Esophagus squamous epithelium (tissue), 5 donors: ENCODE measurements around the gene TMEM135. TPM values are rescaled to one million over a fixed set of nuclear protein-coding genes. Genes with fewer than 3 reads are reported as not detected.
A peak's percentile ranks its signal among the peaks of the same experiment; 100 is the strongest.

Experiments used
- DNase-seq: peaks from one replicate; lab custom pipeline; 2025; lab: John Stamatoyannopoulos, UW
- H3K27ac ChIP-seq, 4 donors: fragments of 200-600 bp; sonication (generic); one replicate each; pipeline ENCODE4 v1.5.1; 2016 to 2019; ENCODE audit warnings: mild to moderate bottlenecking in 1 of 4
- H3K27me3 ChIP-seq, 4 donors: fragments of 200-600 bp; sonication (generic); 1 replicate in 3 of 4; 2 replicates in 1 of 4; pipeline versions ENCODE4 v1.5.1 to v1.6.0; 2017 to 2021; ENCODE audit warnings: antibody characterized with exemption in 1 of 4
- H3K36me3 ChIP-seq, 3 donors: fragments of 200-600 bp; sonication (generic); one replicate each; pipeline ENCODE4 v1.5.1; 2016 to 2019
- H3K4me1 ChIP-seq, 3 donors: fragments of 200-600 bp; sonication (generic); one replicate each; pipeline ENCODE4 v1.5.1; 2017 to 2019
- H3K4me3 ChIP-seq, 4 donors: fragments of 200-600 bp; sonication (generic); 1 replicate in 3 of 4; 2 replicates in 1 of 4; pipeline ENCODE4 v1.5.1; 2016 to 2019; ENCODE audit warnings: mild to moderate bottlenecking in 2 of 4, moderate library complexity in 1 of 4
- H3K9me3 ChIP-seq, 3 donors: fragments of 200-600 bp; sonication (generic); one replicate each; pipeline ENCODE4 v1.5.1; 2016 to 2019
- CTCF ChIP-seq, 6 experiments: fragments of 450-650 bp in 4 of 6; fragments of 200-600 bp in 2 of 6; sonication (generic) in 2 of 6; IDR thresholded peaks; one replicate each; pipeline ENCODE4 v1.5.1; 2016 to 2019; ENCODE audit warnings: antibody characterized with exemption in 6 of 6, mild to moderate bottlenecking in 4 of 6, moderate library complexity in 4 of 6
- POLR2A ChIP-seq, 4 donors: fragments of 450-650 bp; IDR thresholded peaks; one replicate each; pipeline ENCODE4 v1.6.1; 2017; ENCODE audit warnings: antibody characterized with exemption in 4 of 4, mild to moderate bottlenecking in 4 of 4, moderate library complexity in 3 of 4
- WGBS, 2 donors: methylation state at CpG; one replicate each; pipeline ENCODE4 v1.1.5; 2018; 5-methylcytosine and 5-hydroxymethylcytosine counted together
- intact Hi-C: fragments of 100-400 bp; cut with DNase I; formaldehyde crosslinking; loops from one replicate; pipeline ENCODE4 v1.15.0; 2022
- total RNA-seq, 4 donors: library from RNA; depleted of rRNA; stranded (reverse); fragments of >200 nt; gene quantifications; one replicate each; pipeline ENCODE4 v1.1.0, GENCODE V29; 2016
- donor health status: DM: yes; HTN: yes; CAD: no.

TMEM135 gene
- total RNA-seq, 4 donors from 2014 or later = 4.5 to 12.0 (median 9.8) TPM

- intact Hi-C loops = no loop called here
- H3K4me1 ChIP-seq = peaks cover 0 to 39% (median 16%) of the 10 kb centered on the region in 3 donors
These were observed 672 bp downstream of the TMEM135 start for GRCh38 chr11:87038235-87038977.

GRCh38 chr11:87039371-87039770, 1.6 kb downstream of the TMEM135 start:
- H3K36me3 ChIP-seq = peaks cover 0 to 9% (median 0%) of the 10 kb centered on the region in 3 donors
- no peak overlapping the region for H3K27ac ChIP-seq
- H3K9me3 ChIP-seq = no peaks in the 10 kb centered on the region
- TF ChIP-seq CTCF (IDR thresholded peaks at IDR 0.05) (no peak), POLR2A (IDR thresholded peaks at IDR 0.05) (no peak)
- no peak for DNase-seq
- WGBS, 2 donors = 49 to 59% methylated on average over 3 of the region's 3 CpGs
- intact Hi-C loops = no loop called here
- H3K27me3 ChIP-seq = no peaks in the 10 kb centered on the region
- peaks cover 0 to 39% (median 16%) of the 10 kb centered on the region in 3 donors for H3K4me1 ChIP-seq
- H3K4me3 ChIP-seq = peak overlapping the region in 2 of 4 donors; percentile 76 to 79

More at GRCh38 chr11:87038235-87038977, 672 bp downstream of the TMEM135 start:
- peak overlapping the region; percentile 74 to 90 (median 85) for H3K27ac ChIP-seq
- no peak for TF ChIP-seq CTCF (IDR thresholded peaks at IDR 0.05)
- no peak for TF ChIP-seq POLR2A (IDR thresholded peaks at IDR 0.05)
- peaks cover 0 to 6% (median 0%) of the 10 kb centered on the region in 3 donors for H3K36me3 ChIP-seq
- no peaks in the 10 kb centered on the region for H3K27me3 ChIP-seq
- WGBS, 2 donors = 16 to 17% methylated on average over 6 of the region's 9 CpGs
- DNase-seq = no peak
- H3K4me3 ChIP-seq = peak overlapping the region; percentile 49 to 83 (median 78)
- H3K9me3 ChIP-seq = no peaks in the 10 kb centered on the region

- no peak for DNase-seq
- WGBS, 2 donors = 57 to 62% methylated on average over 1 of the region's 1 CpG
- no peaks in the 10 kb centered on the region for H3K27me3 ChIP-seq
These were observed 6.2 kb downstream of the TMEM135 start for GRCh38 chr11:87043894-87044293.

GRCh38 chr11:87046824-87047223, 9.1 kb downstream of the TMEM135 start:
- no peak for TF ChIP-seq POLR2A (IDR thresholded peaks at IDR 0.05)
- TF ChIP-seq CTCF (IDR thresholded peaks at IDR 0.05) = no peak
- intact Hi-C loops = no loop called here
- H3K4me3 ChIP-seq = no peak overlapping the region
- no peaks in the 10 kb centered on the region for H3K4me1 ChIP-seq
- H3K27me3 ChIP-seq = no peaks in the 10 kb centered on the region
- 96% methylated on average over 2 of the region's 2 CpGs for WGBS, 2 donors
- no peak overlapping the region for H3K27ac ChIP-seq
- DNase-seq = no peak
- H3K9me3 ChIP-seq = no peaks in the 10 kb centered on the region
- H3K36me3 ChIP-seq = peaks cover 0 to 16% (median 0%) of the 10 kb centered on the region in 3 donors

More at GRCh38 chr11:87043894-87044293, 6.2 kb downstream of the TMEM135 start:
- H3K9me3 ChIP-seq = no peaks in the 10 kb centered on the region
- no peak overlapping the region for H3K27ac ChIP-seq
- H3K4me1 ChIP-seq = peaks cover 0 to 17% (median 12%) of the 10 kb centered on the region in 3 donors
- H3K36me3 ChIP-seq = peaks cover 0 to 16% (median 0%) of the 10 kb centered on the region in 3 donors
- no peak overlapping the region for H3K4me3 ChIP-seq
- intact Hi-C loops = no loop called here
- TF ChIP-seq CTCF (IDR thresholded peaks at IDR 0.05) (no peak), POLR2A (IDR thresholded peaks at IDR 0.05) (no peak)

GRCh38 chr11:87056091-87056490, 18.4 kb downstream of the TMEM135 start:
- H3K4me3 ChIP-seq = no peak overlapping the region
- intact Hi-C loops = no loop called here
- no peaks in the 10 kb centered on the region for H3K27me3 ChIP-seq
- WGBS, 2 donors = 76 to 91% methylated on average over 3 of the region's 3 CpGs
- no peak overlapping the region for H3K27ac ChIP-seq
- no peak for DNase-seq
- TF ChIP-seq POLR2A (IDR thresholded peaks at IDR 0.05) = no peak
- no peak for TF ChIP-seq CTCF (IDR thresholded peaks at IDR 0.05)
- H3K36me3 ChIP-seq = no peaks in the 10 kb centered on the region
- H3K9me3 ChIP-seq = no peaks in the 10 kb centered on the region
- no peaks in the 10 kb centered on the region for H3K4me1 ChIP-seq
